ENCODE results near the gene LAS1L.
"Not testable (repeated sequence)": the region's sequence is repeated elsewhere in the genome, so short reads cannot be mapped to it uniquely, and the experiment has no call there.

Gene LAS1L

DNA sequence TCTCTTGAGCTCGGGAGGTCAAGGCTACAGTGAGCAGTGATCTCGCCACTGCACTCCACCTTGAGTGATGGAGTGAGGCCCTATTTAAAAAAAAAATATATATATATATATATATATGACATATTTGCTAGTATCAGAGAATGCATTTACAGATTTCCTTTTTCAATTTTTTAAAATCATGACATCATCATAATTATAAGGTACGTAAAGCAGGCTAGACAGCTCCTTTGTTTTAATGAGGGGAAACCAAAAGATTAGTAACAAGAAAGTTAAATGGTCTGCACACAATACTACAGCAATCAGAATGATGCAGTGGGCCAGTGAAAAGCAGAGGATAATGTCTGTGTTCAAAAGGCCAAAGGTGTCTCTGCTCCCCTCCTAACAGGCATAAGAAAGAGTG is 43.0 kb downstream of the LAS1L start:
- Histone ChIP-seq H3K36me3 (ENCODE audit: insufficient read depth, insufficient read length, low read length) (no peaks in the 10 kb centered on the region), H3K9ac (ENCODE audit: insufficient read length, low read depth) (no peak overlapping the region), H3K4me1 (ENCODE audit: insufficient read depth, insufficient read length) (no peaks in the 10 kb centered on the region), H3K4me3 (ENCODE audit: insufficient read length, low read depth) (no peak overlapping the region), H3K9me3 (ENCODE audit: insufficient read depth, low read length) (no peaks in the 10 kb centered on the region), H3K27me3 (ENCODE audit: insufficient read depth, insufficient read length) (no peaks in the 10 kb centered on the region)
- TF ChIP-seq SUZ12 (IDR thresholded peaks at IDR 0.05; ENCODE audit: extremely low read depth, insufficient read depth, insufficient read length) (no peak), YY1 (IDR thresholded peaks at IDR 0.05; ENCODE audit: insufficient read depth, insufficient read length) (no peak), ZNF274 (IDR thresholded peaks at IDR 0.05; ENCODE audit: low read depth, low read length) (no peak)
- no peak for DNase-seq (ENCODE audit: low read depth, low spot score)

DNA sequence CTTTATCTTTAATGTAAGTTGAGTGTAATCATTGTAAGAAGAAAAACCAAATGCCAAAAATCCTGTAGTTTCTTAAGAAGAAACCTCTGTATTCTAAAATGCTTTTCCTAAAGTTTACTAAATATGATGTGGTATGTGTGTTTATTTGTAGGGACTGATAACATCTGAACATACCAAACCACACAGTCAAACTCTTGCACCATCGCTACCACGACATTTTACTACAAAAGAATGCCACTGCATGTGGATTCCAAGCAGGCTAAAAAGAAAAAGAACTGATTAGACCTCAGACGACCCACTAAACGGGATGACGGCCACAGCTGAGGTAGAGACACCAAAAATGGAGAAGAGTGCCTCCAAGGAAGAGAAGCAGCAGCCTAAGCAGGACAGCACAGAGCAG is 46.1 kb downstream of the LAS1L start:
- Histone ChIP-seq H3K4me1 (ENCODE audit: insufficient read depth, insufficient read length) (no peaks in the 10 kb centered on the region), H3K27me3 (ENCODE audit: insufficient read depth, insufficient read length) (no peaks in the 10 kb centered on the region), H3K4me3 (ENCODE audit: insufficient read length, low read depth) (no peak overlapping the region), H3K9ac (ENCODE audit: insufficient read length, low read depth) (no peak overlapping the region), H3K9me3 (ENCODE audit: insufficient read depth, low read length) (no peaks in the 10 kb centered on the region), H3K36me3 (ENCODE audit: insufficient read depth, insufficient read length, low read length) (no peaks in the 10 kb centered on the region)
- no peak for DNase-seq (ENCODE audit: low read depth, low spot score)
- TF ChIP-seq YY1 (IDR thresholded peaks at IDR 0.05; ENCODE audit: insufficient read depth, insufficient read length) (no peak), SUZ12 (IDR thresholded peaks at IDR 0.05; ENCODE audit: extremely low read depth, insufficient read depth, insufficient read length) (no peak), ZNF274 (IDR thresholded peaks at IDR 0.05; ENCODE audit: low read depth, low read length) (no peak)

DNA sequence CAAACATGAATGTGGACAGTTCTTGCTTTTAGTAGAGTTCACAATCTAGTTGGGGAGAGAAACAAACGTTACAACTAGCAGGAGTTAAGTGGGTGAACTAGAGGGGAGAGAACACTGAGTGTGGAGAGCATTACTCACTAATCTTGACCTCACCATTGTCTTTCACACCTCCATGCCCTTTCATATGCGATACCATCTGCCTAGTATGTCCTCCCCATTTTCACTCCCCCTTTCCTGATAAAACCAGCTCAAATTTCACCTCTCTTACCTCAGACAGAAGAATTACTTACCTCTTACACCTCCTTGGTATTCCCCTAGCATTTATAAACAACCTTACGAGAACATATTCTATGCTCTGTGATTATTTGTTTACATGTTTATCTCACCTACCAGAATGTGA is 53.6 kb downstream of the LAS1L start:
- Histone ChIP-seq H3K9me3 (ENCODE audit: insufficient read depth, low read length) (peaks cover 5% of the 10 kb centered on the region), H3K36me3 (ENCODE audit: insufficient read depth, insufficient read length, low read length) (no peaks in the 10 kb centered on the region), H3K4me3 (ENCODE audit: insufficient read length, low read depth) (no peak overlapping the region), H3K4me1 (ENCODE audit: insufficient read depth, insufficient read length) (no peaks in the 10 kb centered on the region), H3K9ac (ENCODE audit: insufficient read length, low read depth) (no peak overlapping the region), H3K27me3 (ENCODE audit: insufficient read depth, insufficient read length) (no peaks in the 10 kb centered on the region)
- DNase-seq (ENCODE audit: low read depth, low spot score) = peak; percentile 25
- TF ChIP-seq SUZ12 (IDR thresholded peaks at IDR 0.05; ENCODE audit: extremely low read depth, insufficient read depth, insufficient read length) (no peak), YY1 (IDR thresholded peaks at IDR 0.05; ENCODE audit: insufficient read depth, insufficient read length) (no peak), ZNF274 (IDR thresholded peaks at IDR 0.05; ENCODE audit: low read depth, low read length) (no peak)

DNA sequence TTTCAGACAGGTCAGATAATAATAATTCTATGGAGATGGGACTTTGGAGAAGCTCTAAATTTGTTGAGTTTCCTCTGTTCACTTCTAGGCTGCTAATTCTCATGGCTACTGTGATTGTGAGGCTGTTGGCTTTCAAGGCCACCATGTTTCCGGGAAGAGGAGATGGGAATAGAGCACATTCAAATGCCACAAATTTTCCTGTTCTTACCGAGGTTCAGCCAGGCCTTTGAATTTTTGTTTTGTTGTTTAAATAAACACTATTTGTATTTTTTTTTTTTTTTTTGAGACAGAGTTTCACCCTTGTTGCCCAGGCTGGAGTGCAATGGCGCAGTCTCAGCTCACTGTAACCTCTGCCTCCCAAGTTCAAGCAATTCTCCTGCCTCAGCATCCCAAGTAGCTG is 55.5 kb downstream of the LAS1L start:
- H3K27me3 ChIP-seq (ENCODE audit: insufficient read depth, insufficient read length); DNase-seq (ENCODE audit: low read depth, low spot score); H3K4me1 ChIP-seq (ENCODE audit: insufficient read depth, insufficient read length); H3K4me3 ChIP-seq (ENCODE audit: insufficient read length, low read depth); H3K36me3 ChIP-seq (ENCODE audit: insufficient read depth, insufficient read length, low read length); H3K9ac ChIP-seq (ENCODE audit: insufficient read length, low read depth): not testable (repeated sequence)
- H3K9me3 ChIP-seq (ENCODE audit: insufficient read depth, low read length) = peaks cover 17% of the 10 kb centered on the region

DNA sequence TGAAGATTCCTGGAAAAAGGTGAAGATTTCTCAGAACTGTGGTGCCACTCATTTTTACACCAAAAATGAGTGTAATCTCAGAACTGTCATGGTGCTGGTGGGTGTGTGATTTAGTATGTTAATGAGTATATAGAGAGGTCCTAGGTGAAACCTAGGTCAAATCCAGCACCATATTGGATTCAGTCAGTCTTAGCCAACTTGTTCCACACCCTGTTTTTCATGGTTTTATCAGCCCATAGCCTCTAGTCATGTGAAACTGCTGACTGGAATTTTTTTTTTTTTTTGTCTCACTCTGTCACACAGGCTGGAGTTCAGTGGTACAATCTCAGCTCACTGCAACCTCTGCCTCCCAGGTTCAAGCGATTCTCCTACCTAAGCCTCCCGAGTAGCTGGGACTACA is 58.0 kb downstream of the LAS1L start:
- Histone ChIP-seq H3K4me3 (ENCODE audit: insufficient read length, low read depth) (no peak overlapping the region), H3K36me3 (ENCODE audit: insufficient read depth, insufficient read length, low read length) (no peaks in the 10 kb centered on the region), H3K4me1 (ENCODE audit: insufficient read depth, insufficient read length) (no peaks in the 10 kb centered on the region), H3K9ac (ENCODE audit: insufficient read length, low read depth) (no peak overlapping the region), H3K27me3 (ENCODE audit: insufficient read depth, insufficient read length) (no peaks in the 10 kb centered on the region), H3K9me3 (ENCODE audit: insufficient read depth, low read length) (peaks cover 17% of the 10 kb centered on the region)
- DNase-seq (ENCODE audit: low read depth, low spot score) = no peak
- TF ChIP-seq YY1 (IDR thresholded peaks at IDR 0.05; ENCODE audit: insufficient read depth, insufficient read length) (no peak), ZNF274 (IDR thresholded peaks at IDR 0.05; ENCODE audit: low read depth, low read length) (no peak), SUZ12 (IDR thresholded peaks at IDR 0.05; ENCODE audit: extremely low read depth, insufficient read depth, insufficient read length) (no peak)

DNA sequence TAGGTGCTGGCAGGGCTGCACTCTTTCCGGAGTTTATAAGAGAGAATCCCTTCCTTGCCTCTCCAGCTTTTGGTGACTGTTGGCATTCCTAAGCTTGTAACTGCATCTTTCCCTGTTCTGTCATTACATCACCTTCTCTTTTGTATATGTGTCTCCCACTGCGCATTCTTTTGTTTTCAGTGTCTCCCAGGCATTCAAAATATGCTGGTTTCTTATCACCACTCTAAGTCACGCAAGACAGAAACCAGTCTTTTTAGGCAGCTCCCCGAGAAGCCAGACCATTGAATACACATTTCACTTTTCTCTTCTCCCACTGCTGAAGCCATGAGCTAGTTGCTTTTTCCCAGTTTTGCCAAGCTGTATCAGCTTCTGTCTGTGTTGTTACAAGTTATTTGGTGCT is 71.0 kb downstream of the LAS1L start:
- Histone ChIP-seq H3K4me1 (ENCODE audit: insufficient read depth, insufficient read length) (no peaks in the 10 kb centered on the region), H3K9me3 (ENCODE audit: insufficient read depth, low read length) (peaks cover 14% of the 10 kb centered on the region), H3K9ac (ENCODE audit: insufficient read length, low read depth) (peak overlapping the region; percentile 56), H3K4me3 (ENCODE audit: insufficient read length, low read depth) (no peak overlapping the region), H3K27me3 (ENCODE audit: insufficient read depth, insufficient read length) (no peaks in the 10 kb centered on the region), H3K36me3 (ENCODE audit: insufficient read depth, insufficient read length, low read length) (no peaks in the 10 kb centered on the region)
- TF ChIP-seq ZNF274 (IDR thresholded peaks at IDR 0.05; ENCODE audit: low read depth, low read length) = no peak
- peak; percentile 81 for DNase-seq (ENCODE audit: low read depth, low spot score)
